ENCODE results near the gene DUSP14.

The DUSP14 gene

DNA sequence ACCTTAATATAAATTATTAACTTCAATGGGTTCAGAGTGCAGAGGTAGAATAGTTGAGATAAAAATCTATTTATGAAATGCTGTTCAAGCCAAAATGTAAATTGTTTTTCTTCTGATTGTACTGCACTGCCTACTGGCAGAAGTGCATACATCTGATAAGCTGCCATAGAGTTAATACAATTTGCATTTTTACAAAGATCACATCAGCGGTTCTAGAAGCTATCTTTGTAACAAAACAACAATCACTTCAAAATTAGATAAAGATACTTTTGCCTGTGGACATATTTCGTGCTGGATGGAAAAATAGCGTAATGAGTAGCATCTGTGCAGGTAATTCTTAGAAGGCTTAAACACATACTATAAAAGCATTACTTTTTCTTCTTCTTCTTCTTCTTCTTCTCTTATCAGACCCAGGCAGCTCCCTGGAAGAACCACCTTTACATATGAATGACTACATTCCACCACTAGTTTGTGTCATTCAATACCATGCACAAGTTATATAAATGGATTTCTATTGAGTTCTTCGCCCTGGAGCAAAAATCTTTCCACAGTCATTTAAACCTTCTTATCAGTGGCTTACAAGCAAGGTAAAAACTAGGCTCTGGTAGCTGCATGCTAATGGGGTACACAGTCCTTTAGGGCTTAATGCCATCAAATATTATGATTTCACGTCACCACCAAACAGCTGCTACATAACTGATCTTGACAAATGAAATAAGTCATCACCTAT lies 72.5 kb downstream of the DUSP14 start:
- Histone ChIP-seq H3K27ac (ENCODE audit: low read length) (no peak overlapping the region), H4K20me1 (ENCODE audit: insufficient read depth, low read length) (no peaks in the 10 kb centered on the region), H3K79me2 (ENCODE audit: insufficient read depth, low read length) (no peaks in the 10 kb centered on the region), H3K9ac (ENCODE audit: low read depth, low read length) (no peak overlapping the region), H3K4me2 (ENCODE audit: insufficient read depth, low read length) (no peak overlapping the region), H3K36me3 (ENCODE audit: insufficient read depth, low read length) (peaks cover 77% of the 10 kb centered on the region), H3K4me1 (ENCODE audit: insufficient read depth, low read length) (no peaks in the 10 kb centered on the region), H3K9me3 (ENCODE audit: insufficient read depth, low read length, severe bottlenecking) (no peaks in the 10 kb centered on the region), H3K4me3 (ENCODE audit: low read depth in 1 of 2, low read length in 2 of 2) (no peak overlapping the region), H2AFZ (ENCODE audit: low read depth, low read length) (no peak overlapping the region), H3K27me3 (ENCODE audit: insufficient read depth, low read length, poor library complexity) (no peaks in the 10 kb centered on the region)
- no peak for TF ChIP-seq EZH2 (IDR thresholded peaks at IDR 0.05; ENCODE audit: borderline replicate concordance, low read depth, low read length, severe bottlenecking)
- TF ChIP-seq, protein P1, sequence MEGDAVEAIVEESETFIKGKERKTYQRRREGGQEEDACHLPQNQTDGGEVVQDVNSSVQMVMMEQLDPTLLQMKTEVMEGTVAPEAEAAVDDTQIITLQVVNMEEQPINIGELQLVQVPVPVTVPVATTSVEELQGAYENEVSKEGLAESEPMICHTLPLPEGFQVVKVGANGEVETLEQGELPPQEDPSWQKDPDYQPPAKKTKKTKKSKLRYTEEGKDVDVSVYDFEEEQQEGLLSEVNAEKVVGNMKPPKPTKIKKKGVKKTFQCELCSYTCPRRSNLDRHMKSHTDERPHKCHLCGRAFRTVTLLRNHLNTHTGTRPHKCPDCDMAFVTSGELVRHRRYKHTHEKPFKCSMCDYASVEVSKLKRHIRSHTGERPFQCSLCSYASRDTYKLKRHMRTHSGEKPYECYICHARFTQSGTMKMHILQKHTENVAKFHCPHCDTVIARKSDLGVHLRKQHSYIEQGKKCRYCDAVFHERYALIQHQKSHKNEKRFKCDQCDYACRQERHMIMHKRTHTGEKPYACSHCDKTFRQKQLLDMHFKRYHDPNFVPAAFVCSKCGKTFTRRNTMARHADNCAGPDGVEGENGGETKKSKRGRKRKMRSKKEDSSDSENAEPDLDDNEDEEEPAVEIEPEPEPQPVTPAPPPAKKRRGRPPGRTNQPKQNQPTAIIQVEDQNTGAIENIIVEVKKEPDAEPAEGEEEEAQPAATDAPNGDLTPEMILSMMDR (IDR thresholded peaks at IDR 0.05; ENCODE audit: borderline replicate concordance, extremely low read depth, low read length, poor library complexity, severe bottlenecking), result no peak
- DNase-seq (no peak), ATAC-seq (ENCODE audit: insufficient read depth, low read depth) (no peak)

Data from DND-41 (cell line).